ENCODE data around the gene DNAH7. TPM values are rescaled to one million over a fixed set of nuclear protein-coding genes. Genes with fewer than 3 reads are reported as not detected.

DNAH7 gene
- total RNA-seq, 5 donors from 2014 or later (not counting 1 experiment from before 2014, with no cell fraction given): 0.03 TPM; not detected in 4

GRCh38 chr2:195820867-195821565 is 247.6 kb downstream of the DNAH7 start:
- ChIA-PET POLR2A (no interaction called here), CTCF (no interaction called here)
- no peak for ATAC-seq (replicated peaks in 1 of 4)
- Mint-ChIP-seq H3K4me3 (no peak overlapping the region), H3K4me1 (peaks cover 0 to 2% (median 0%) of the 10 kb centered on the region in 3 donors), H3K27me3 (no peaks in the 10 kb centered on the region), H3K36me3 (no peaks in the 10 kb centered on the region), H3K27ac (no peak overlapping the region), H3K9me3 (no peaks in the 10 kb centered on the region)
- H3K9me3 ChIP-seq: no peaks in the 10 kb centered on the region
- H3K4me3 ChIP-seq (ENCODE audit: control insufficient read depth in 1 of 2, extremely low read depth in 1 of 2, low read length in 1 of 2): no peak overlapping the region
- no peaks in the 10 kb centered on the region for H3K27me3 ChIP-seq (replicated peaks in 1 of 2; ENCODE audit: control insufficient read depth in 2 of 2, extremely low read depth in 1 of 2, insufficient read depth in 2 of 2, low read length in 1 of 2)
- no peak for DNase-seq
- H3K4me1 ChIP-seq (ENCODE audit: control insufficient read depth in 1 of 2, extremely low read depth in 1 of 2, insufficient read depth in 2 of 2, low read length in 2 of 2): no peaks in the 10 kb centered on the region
- no peaks in the 10 kb centered on the region for H3K36me3 ChIP-seq (ENCODE audit: control insufficient read depth in 2 of 2, extremely low read depth in 1 of 2, insufficient read depth in 1 of 2, low read length in 1 of 2)
- no peak overlapping the region for H3K27ac ChIP-seq (ENCODE audit: low read length)
- no CpG with 5 or more reads among the region's 3 CpGs for WGBS (ENCODE audit: insufficient coverage)

- DNase-seq: no peak
- Mint-ChIP-seq H3K9me3 (no peaks in the 10 kb centered on the region), H3K27ac (no peak overlapping the region), H3K36me3 (no peaks in the 10 kb centered on the region), H3K4me3 (no peak overlapping the region), H3K4me1 (peaks cover 0 to 2% (median 0%) of the 10 kb centered on the region in 3 donors), H3K27me3 (no peaks in the 10 kb centered on the region)
- Histone ChIP-seq H3K27ac (ENCODE audit: low read length) (no peak overlapping the region), H3K4me3 (ENCODE audit: control insufficient read depth in 1 of 2, extremely low read depth in 1 of 2, low read length in 1 of 2) (no peak overlapping the region), H3K36me3 (ENCODE audit: control insufficient read depth in 2 of 2, extremely low read depth in 1 of 2, insufficient read depth in 1 of 2, low read length in 1 of 2) (no peaks in the 10 kb centered on the region), H3K4me1 (ENCODE audit: control insufficient read depth in 1 of 2, extremely low read depth in 1 of 2, insufficient read depth in 2 of 2, low read length in 2 of 2) (no peaks in the 10 kb centered on the region), H3K27me3 (replicated peaks in 1 of 2; ENCODE audit: control insufficient read depth in 2 of 2, extremely low read depth in 1 of 2, insufficient read depth in 2 of 2, low read length in 1 of 2) (no peaks in the 10 kb centered on the region), H3K9me3 (no peaks in the 10 kb centered on the region)
- POLR2A ChIA-PET: no interaction called here
- no peak for ATAC-seq (replicated peaks in 1 of 4)
- CTCF ChIA-PET: no interaction called here
- no CpG with 5 or more reads among the region's 3 CpGs for WGBS (ENCODE audit: insufficient coverage)
These were observed 248.3 kb downstream of the DNAH7 start for GRCh38 chr2:195820373-195820772.

DNA sequence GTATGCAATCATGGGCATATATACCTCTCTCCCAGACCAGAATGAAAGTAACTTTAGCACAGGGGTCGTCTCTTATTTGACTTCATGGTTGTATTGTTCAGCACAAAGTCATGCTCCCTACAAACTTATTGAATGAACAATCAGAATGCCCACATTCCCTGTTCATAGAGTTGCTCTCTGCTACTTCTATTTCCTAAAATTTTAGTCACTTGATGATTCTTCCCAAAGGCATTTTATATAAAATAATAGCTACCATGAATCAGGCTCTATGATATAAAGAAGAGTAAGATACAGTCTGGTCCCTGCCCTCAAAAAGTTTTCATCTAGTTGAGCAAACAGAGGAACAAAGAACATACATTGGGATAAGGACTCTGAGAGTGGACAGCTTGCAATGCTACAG is 249.4 kb downstream of the DNAH7 start:
- ChIA-PET POLR2A (no interaction called here), CTCF (no interaction called here)
- H3K27me3 Mint-ChIP-seq: no peaks in the 10 kb centered on the region
- Histone ChIP-seq H3K9me3 (no peaks in the 10 kb centered on the region), H3K4me1 (ENCODE audit: control insufficient read depth in 1 of 2, extremely low read depth in 1 of 2, insufficient read depth in 2 of 2, low read length in 2 of 2) (no peaks in the 10 kb centered on the region), H3K36me3 (ENCODE audit: control insufficient read depth in 2 of 2, extremely low read depth in 1 of 2, insufficient read depth in 1 of 2, low read length in 1 of 2) (no peaks in the 10 kb centered on the region), H3K27me3 (replicated peaks in 1 of 2; ENCODE audit: control insufficient read depth in 2 of 2, extremely low read depth in 1 of 2, insufficient read depth in 2 of 2, low read length in 1 of 2) (peaks cover 0 to 3% of the 10 kb centered on the region in 2 experiments), H3K27ac (ENCODE audit: low read length) (no peak overlapping the region), H3K4me3 (ENCODE audit: control insufficient read depth in 1 of 2, extremely low read depth in 1 of 2, low read length in 1 of 2) (no peak overlapping the region)
- DNase-seq (no peak), ATAC-seq (replicated peaks in 1 of 4) (no peak)
- H3K4me3 Mint-ChIP-seq: no peak overlapping the region
- H3K27ac Mint-ChIP-seq: no peak overlapping the region
- WGBS (ENCODE audit: insufficient coverage): 60% methylated on average over 1 of the region's 1 CpG
- peaks cover 0 to 2% (median 0%) of the 10 kb centered on the region in 3 donors for H3K4me1 Mint-ChIP-seq
- H3K36me3 Mint-ChIP-seq: no peaks in the 10 kb centered on the region
- no peaks in the 10 kb centered on the region for H3K9me3 Mint-ChIP-seq

DNA sequence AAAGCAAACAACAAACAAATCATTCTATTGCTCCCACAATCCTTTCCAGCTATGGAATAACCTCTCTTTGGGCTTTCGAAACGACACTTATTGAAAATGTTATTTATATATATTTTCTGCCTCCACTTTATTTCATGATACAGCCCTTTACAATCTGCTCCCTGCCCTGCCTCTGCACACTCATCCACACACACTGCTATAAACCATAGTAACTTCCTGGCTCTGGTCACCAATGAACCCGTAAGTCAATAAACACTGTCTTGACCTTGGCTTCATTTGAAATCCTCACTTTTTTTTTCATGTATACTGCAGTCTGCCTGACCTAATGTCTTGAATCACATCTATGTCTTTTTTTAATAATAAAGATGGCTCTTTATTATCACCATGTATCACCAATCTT is 250.1 kb downstream of the DNAH7 start:
- DNase-seq (no peak), ATAC-seq (replicated peaks in 1 of 4) (no peak)
- Mint-ChIP-seq H3K4me3 (no peak overlapping the region), H3K9me3 (no peaks in the 10 kb centered on the region), H3K4me1 (peaks cover 0 to 2% (median 0%) of the 10 kb centered on the region in 3 donors), H3K27ac (no peak overlapping the region), H3K36me3 (no peaks in the 10 kb centered on the region), H3K27me3 (no peaks in the 10 kb centered on the region)
- Histone ChIP-seq H3K4me3 (ENCODE audit: control insufficient read depth in 1 of 2, extremely low read depth in 1 of 2, low read length in 1 of 2) (no peak overlapping the region), H3K27ac (ENCODE audit: low read length) (no peak overlapping the region), H3K36me3 (ENCODE audit: control insufficient read depth in 2 of 2, extremely low read depth in 1 of 2, insufficient read depth in 1 of 2, low read length in 1 of 2) (no peaks in the 10 kb centered on the region), H3K4me1 (ENCODE audit: control insufficient read depth in 1 of 2, extremely low read depth in 1 of 2, insufficient read depth in 2 of 2, low read length in 2 of 2) (no peaks in the 10 kb centered on the region), H3K27me3 (replicated peaks in 1 of 2; ENCODE audit: control insufficient read depth in 2 of 2, extremely low read depth in 1 of 2, insufficient read depth in 2 of 2, low read length in 1 of 2) (peaks cover 0 to 3% of the 10 kb centered on the region in 2 experiments), H3K9me3 (no peaks in the 10 kb centered on the region)
- ChIA-PET CTCF (no interaction called here), POLR2A (no interaction called here)
- WGBS (ENCODE audit: insufficient coverage): no CpG with 5 or more reads among the region's 3 CpGs

GRCh38 chr2:195818106-195818505 is 250.5 kb downstream of the DNAH7 start:
- Histone ChIP-seq H3K4me1 (ENCODE audit: control insufficient read depth in 1 of 2, extremely low read depth in 1 of 2, insufficient read depth in 2 of 2, low read length in 2 of 2) (no peaks in the 10 kb centered on the region), H3K27me3 (replicated peaks in 1 of 2; ENCODE audit: control insufficient read depth in 2 of 2, extremely low read depth in 1 of 2, insufficient read depth in 2 of 2, low read length in 1 of 2) (peaks cover 0 to 3% of the 10 kb centered on the region in 2 experiments), H3K4me3 (ENCODE audit: control insufficient read depth in 1 of 2, extremely low read depth in 1 of 2, low read length in 1 of 2) (no peak overlapping the region), H3K9me3 (no peaks in the 10 kb centered on the region), H3K27ac (ENCODE audit: low read length) (no peak overlapping the region), H3K36me3 (ENCODE audit: control insufficient read depth in 2 of 2, extremely low read depth in 1 of 2, insufficient read depth in 1 of 2, low read length in 1 of 2) (no peaks in the 10 kb centered on the region)
- DNase-seq (no peak), ATAC-seq (replicated peaks in 1 of 4) (no peak)
- CTCF ChIA-PET: no interaction called here
- no peaks in the 10 kb centered on the region for H3K9me3 Mint-ChIP-seq
- no peaks in the 10 kb centered on the region for H3K27me3 Mint-ChIP-seq
- peaks cover 0 to 2% (median 0%) of the 10 kb centered on the region in 3 donors for H3K4me1 Mint-ChIP-seq
- POLR2A ChIA-PET: interaction anchor here in 1 of 2 donors (0.5 kb wide), 1 partner anchor 8 kb away, joined by 5 read pairs; no protein-coding TSS in a partner anchor
- H3K27ac Mint-ChIP-seq: no peak overlapping the region
- no peak overlapping the region for H3K4me3 Mint-ChIP-seq
- no peaks in the 10 kb centered on the region for H3K36me3 Mint-ChIP-seq

DNA sequence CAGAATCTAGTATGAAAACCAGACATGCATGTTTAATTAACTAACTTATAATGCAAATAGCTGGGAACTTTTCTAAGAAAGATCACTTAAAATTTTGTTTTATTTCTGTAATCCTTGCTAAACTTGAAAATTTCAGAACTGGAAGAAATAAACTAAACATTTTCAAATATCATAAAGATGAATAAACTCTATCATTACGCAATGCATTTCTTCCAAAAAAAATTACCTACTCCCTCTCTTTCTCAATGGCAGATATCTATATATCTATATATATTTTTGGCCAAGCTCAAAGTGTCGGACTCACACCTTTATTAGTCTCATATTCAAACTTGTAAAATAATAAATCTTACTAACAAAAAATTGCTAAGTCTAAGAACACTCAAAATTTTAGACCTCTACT is 253.6 kb downstream of the DNAH7 start:
- Histone ChIP-seq H3K9me3 (no peaks in the 10 kb centered on the region), H3K27ac (ENCODE audit: low read length) (no peak overlapping the region), H3K27me3 (replicated peaks in 1 of 2; ENCODE audit: control insufficient read depth in 2 of 2, extremely low read depth in 1 of 2, insufficient read depth in 2 of 2, low read length in 1 of 2) (peaks cover 0 to 9% of the 10 kb centered on the region in 2 experiments), H3K4me3 (ENCODE audit: control insufficient read depth in 1 of 2, extremely low read depth in 1 of 2, low read length in 1 of 2) (no peak overlapping the region), H3K36me3 (ENCODE audit: control insufficient read depth in 2 of 2, extremely low read depth in 1 of 2, insufficient read depth in 1 of 2, low read length in 1 of 2) (no peaks in the 10 kb centered on the region), H3K4me1 (ENCODE audit: control insufficient read depth in 1 of 2, extremely low read depth in 1 of 2, insufficient read depth in 2 of 2, low read length in 2 of 2) (no peaks in the 10 kb centered on the region)
- Mint-ChIP-seq H3K27ac (no peak overlapping the region), H3K36me3 (no peaks in the 10 kb centered on the region), H3K4me1 (no peaks in the 10 kb centered on the region), H3K4me3 (no peak overlapping the region), H3K9me3 (no peaks in the 10 kb centered on the region), H3K27me3 (peaks cover 0 to 2% of the 10 kb centered on the region in 2 donors)
- DNase-seq: no peak
- ATAC-seq (replicated peaks in 1 of 4): no peak
- POLR2A ChIA-PET: no interaction called here
- CTCF ChIA-PET: no interaction called here
- no CpG with 5 or more reads among the region's 2 CpGs for WGBS (ENCODE audit: insufficient coverage)

- Histone ChIP-seq H3K9me3 (no peaks in the 10 kb centered on the region), H3K36me3 (ENCODE audit: control insufficient read depth in 2 of 2, extremely low read depth in 1 of 2, insufficient read depth in 1 of 2, low read length in 1 of 2) (no peaks in the 10 kb centered on the region), H3K27ac (ENCODE audit: low read length) (no peak overlapping the region), H3K4me1 (ENCODE audit: control insufficient read depth in 1 of 2, extremely low read depth in 1 of 2, insufficient read depth in 2 of 2, low read length in 2 of 2) (no peaks in the 10 kb centered on the region), H3K27me3 (replicated peaks in 1 of 2; ENCODE audit: control insufficient read depth in 2 of 2, extremely low read depth in 1 of 2, insufficient read depth in 2 of 2, low read length in 1 of 2) (peaks cover 0 to 9% of the 10 kb centered on the region in 2 experiments), H3K4me3 (ENCODE audit: control insufficient read depth in 1 of 2, extremely low read depth in 1 of 2, low read length in 1 of 2) (no peak overlapping the region)
- WGBS (ENCODE audit: insufficient coverage): 80% methylated on average over 1 of the region's 3 CpGs
- Mint-ChIP-seq H3K36me3 (no peaks in the 10 kb centered on the region), H3K27ac (no peak overlapping the region), H3K4me1 (no peaks in the 10 kb centered on the region), H3K9me3 (no peaks in the 10 kb centered on the region), H3K4me3 (no peak overlapping the region), H3K27me3 (peaks cover 2 to 3% of the 10 kb centered on the region in 2 donors)
- POLR2A ChIA-PET: no interaction called here
- ATAC-seq (replicated peaks in 1 of 4) (no peak), DNase-seq (no peak)
- CTCF ChIA-PET: no interaction called here
These were observed 255.2 kb downstream of the DNAH7 start for GRCh38 chr2:195813421-195813820.

All from T-cell (primary cell).